Stimulated activated CD4-positive, alpha-beta T cell treated with anti-CD3 and anti-CD28 coated beads, Interleukin-12 subunit alpha, Interleukin-12 subunit beta, amount 100 ng/mL, for 48 hours (primary cell): ENCODE results near the gene SLC25A33.

ENCODE experiments used
- DNase-seq, 3 donors: peaks; one replicate each; pipeline ENCODE4 v3.0.0-alpha.2; 2020; ENCODE audit warnings: low read depth in 2 of 3, low spot score in 1 of 3

Gene SLC25A33

GRCh38 chr1:9586147-9586766 is 47.0 kb downstream of the SLC25A33 start:
- no peak for DNase-seq

GRCh38 chr1:9588551-9589143 is 49.4 kb downstream of the SLC25A33 start, which contains the start of gene TMEM201:
Gene TMEM201, plus strand, starts transcription at chr1:9588911. Its CDS starts 20 bp downstream, at chr1:9588931.
- peak; percentile 87 to 92 (median 88) for DNase-seq

GRCh38 chr1:9589144-9589718 is 50.0 kb downstream of the SLC25A33 start:
- DNase-seq: peak in 2 of 3 donors; percentile 25 to 28

GRCh38 chr1:9589719-9590157 is 50.5 kb downstream of the SLC25A33 start:
- no peak for DNase-seq

- no peak for DNase-seq
These were observed 50.9 kb downstream of the SLC25A33 start for GRCh38 chr1:9590201-9590600.

GRCh38 chr1:9590945-9591668 is 51.8 kb downstream of the SLC25A33 start:
- no peak for DNase-seq

- DNase-seq: no peak
These were observed 52.6 kb downstream of the SLC25A33 start for GRCh38 chr1:9591669-9592509.

GRCh38 chr1:9592510-9593075 is 53.3 kb downstream of the SLC25A33 start:
- no peak for DNase-seq

- DNase-seq: no peak
These were observed 53.9 kb downstream of the SLC25A33 start for GRCh38 chr1:9593147-9593491.

- peak; percentile 16 to 39 (median 25) for DNase-seq
These were observed 54.5 kb downstream of the SLC25A33 start for GRCh38 chr1:9593492-9594465.

- no peak for DNase-seq
These were observed 55.3 kb downstream of the SLC25A33 start for GRCh38 chr1:9594471-9595155.

GRCh38 chr1:9595156-9595967 is 56.1 kb downstream of the SLC25A33 start:
- no peak for DNase-seq

GRCh38 chr1:9595968-9596340 is 56.7 kb downstream of the SLC25A33 start:
- DNase-seq: no peak

GRCh38 chr1:9596415-9597123 is 57.3 kb downstream of the SLC25A33 start:
- DNase-seq: no peak

GRCh38 chr1:9597361-9598315 is 58.4 kb downstream of the SLC25A33 start:
- no peak for DNase-seq

- no peak for DNase-seq
These were observed 59.0 kb downstream of the SLC25A33 start for GRCh38 chr1:9598316-9598700.
